ENCODE measurements around the gene MED25.

The MED25 gene

DNA sequence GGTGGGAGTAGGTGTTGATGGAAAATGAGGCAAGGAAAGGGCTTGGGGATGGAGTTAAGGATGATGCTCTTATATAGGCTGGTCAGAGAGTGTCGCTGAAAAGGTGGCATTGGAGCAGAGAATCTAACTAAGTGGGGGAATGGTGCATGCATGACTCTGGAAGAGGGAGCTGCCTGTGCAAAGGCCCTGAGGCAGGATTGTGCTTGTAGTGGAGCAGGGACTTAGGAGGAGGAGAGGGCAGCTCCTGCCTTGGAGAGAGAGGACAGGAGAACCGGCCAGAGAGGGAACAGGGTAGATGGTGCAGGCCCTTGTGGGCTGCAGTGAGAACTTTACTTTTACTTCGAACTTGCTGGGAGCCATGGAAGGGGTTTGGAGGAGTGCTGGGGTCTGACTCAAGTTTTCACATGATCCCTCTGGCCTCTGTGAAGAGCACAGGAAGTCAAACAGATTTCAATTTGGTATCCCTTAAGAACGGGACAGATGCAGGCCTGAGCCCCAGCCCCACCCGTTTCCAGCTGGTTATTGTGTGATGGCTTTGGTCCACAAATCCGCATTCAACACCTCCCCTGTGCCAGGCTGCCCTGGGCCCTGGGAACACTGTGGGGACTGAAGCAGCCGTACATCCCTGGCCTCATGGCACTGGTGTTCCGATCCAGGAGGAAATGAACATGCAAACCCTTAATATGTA, 44.3 kb upstream of the MED25 start:
- Histone ChIP-seq H3K27ac (no peak overlapping the region), H3K4me2 (no peak overlapping the region), H3K79me2 (ENCODE audit: insufficient read depth, low read depth) (0 out of 2 replicates have a peak, but pooled peaks cover 6% of the 10 kb centered on the region), H2AFZ (ENCODE audit: low read depth) (no peak overlapping the region), H3K9ac (no peak overlapping the region), H3K4me3 (IDR thresholded peaks at IDR 0.05; ENCODE audit: insufficient read depth, low read depth, low read length) (no peak overlapping the region), H3K4me1 (ENCODE audit: low read depth, poor library complexity, severe bottlenecking) (no peaks in the 10 kb centered on the region), H4K20me1 (ENCODE audit: insufficient read depth) (no peaks in the 10 kb centered on the region), H3K27me3 (ENCODE audit: insufficient read depth, low read depth) (no peaks in the 10 kb centered on the region), H3K36me3 (ENCODE audit: insufficient read depth) (no peaks in the 10 kb centered on the region)
- TF ChIP-seq, protein P1, sequence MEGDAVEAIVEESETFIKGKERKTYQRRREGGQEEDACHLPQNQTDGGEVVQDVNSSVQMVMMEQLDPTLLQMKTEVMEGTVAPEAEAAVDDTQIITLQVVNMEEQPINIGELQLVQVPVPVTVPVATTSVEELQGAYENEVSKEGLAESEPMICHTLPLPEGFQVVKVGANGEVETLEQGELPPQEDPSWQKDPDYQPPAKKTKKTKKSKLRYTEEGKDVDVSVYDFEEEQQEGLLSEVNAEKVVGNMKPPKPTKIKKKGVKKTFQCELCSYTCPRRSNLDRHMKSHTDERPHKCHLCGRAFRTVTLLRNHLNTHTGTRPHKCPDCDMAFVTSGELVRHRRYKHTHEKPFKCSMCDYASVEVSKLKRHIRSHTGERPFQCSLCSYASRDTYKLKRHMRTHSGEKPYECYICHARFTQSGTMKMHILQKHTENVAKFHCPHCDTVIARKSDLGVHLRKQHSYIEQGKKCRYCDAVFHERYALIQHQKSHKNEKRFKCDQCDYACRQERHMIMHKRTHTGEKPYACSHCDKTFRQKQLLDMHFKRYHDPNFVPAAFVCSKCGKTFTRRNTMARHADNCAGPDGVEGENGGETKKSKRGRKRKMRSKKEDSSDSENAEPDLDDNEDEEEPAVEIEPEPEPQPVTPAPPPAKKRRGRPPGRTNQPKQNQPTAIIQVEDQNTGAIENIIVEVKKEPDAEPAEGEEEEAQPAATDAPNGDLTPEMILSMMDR (conservative IDR thresholded peaks at IDR 0.05; ENCODE audit: low read depth, low read length), result no peak

DNA sequence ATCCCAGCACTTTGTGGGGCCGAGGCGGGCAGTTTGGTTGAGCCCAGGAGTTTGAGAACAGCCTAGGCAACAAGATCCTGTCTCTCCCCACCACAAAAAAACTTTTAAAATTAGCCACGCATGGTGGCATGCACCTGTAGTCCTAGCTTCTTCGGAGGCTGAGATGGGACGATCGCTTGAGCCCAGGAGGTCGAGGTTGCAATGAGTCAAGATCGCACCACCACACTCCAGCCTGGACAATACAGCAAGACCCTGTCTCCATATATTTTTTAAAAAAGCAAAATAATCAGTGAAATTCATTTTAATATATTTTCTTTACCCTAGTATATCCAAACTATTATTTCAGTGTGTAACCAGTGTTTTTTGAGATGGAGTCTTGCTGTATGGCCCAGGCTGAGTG, 43.1 kb upstream of the MED25 start:
- H3K36me3 ChIP-seq (ENCODE audit: insufficient read depth), result no peaks in the 10 kb centered on the region
- H3K4me3 ChIP-seq (IDR thresholded peaks at IDR 0.05; ENCODE audit: insufficient read depth, low read depth, low read length), result no peak overlapping the region
- H3K4me2 ChIP-seq, result no peak overlapping the region
- no peak overlapping the region for H2AFZ ChIP-seq (ENCODE audit: low read depth)
- no peaks in the 10 kb centered on the region for H3K79me2 ChIP-seq (ENCODE audit: insufficient read depth, low read depth)
- TF ChIP-seq, protein P1 (conservative IDR thresholded peaks at IDR 0.05; ENCODE audit: low read depth, low read length), result no peak
- H4K20me1 ChIP-seq (ENCODE audit: insufficient read depth), result no peaks in the 10 kb centered on the region
- no peaks in the 10 kb centered on the region for H3K27me3 ChIP-seq (ENCODE audit: insufficient read depth, low read depth)
- H3K4me1 ChIP-seq (ENCODE audit: low read depth, poor library complexity, severe bottlenecking), result no peaks in the 10 kb centered on the region
- no peak overlapping the region for H3K9ac ChIP-seq
- no peak overlapping the region for H3K27ac ChIP-seq

DNA sequence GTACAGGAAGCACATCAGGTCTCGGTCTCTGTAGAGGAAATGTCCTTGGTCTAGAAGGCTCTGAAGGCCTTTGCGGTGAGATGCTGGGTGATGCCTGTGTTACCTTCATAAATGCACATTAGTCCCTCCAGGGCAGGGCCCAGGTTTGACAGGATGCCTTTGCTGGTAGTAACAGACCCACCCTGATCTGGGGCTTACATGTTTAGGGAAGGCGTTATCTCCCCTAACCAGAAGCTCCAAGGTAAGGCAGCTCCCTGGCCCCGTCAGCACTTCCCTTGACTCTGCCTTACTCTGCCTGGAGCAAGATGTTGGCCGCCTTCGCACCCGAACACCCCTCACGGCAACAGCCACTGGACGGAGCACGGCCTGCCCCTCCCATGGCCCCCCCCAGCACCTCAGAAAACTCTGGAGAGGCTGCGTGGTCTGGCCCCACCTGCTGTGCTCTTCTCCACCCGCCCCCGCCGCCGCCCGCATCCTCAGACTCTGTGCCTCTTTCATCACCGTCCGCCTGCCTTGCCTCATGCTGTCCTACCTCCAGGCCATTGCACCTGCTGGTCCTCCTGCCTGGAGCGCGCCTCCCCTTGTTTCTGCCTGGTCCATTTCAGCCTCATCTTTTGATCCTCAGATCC, 42.2 kb upstream of the MED25 start:
- Histone ChIP-seq H3K4me2 (no peak overlapping the region), H3K27me3 (ENCODE audit: insufficient read depth, low read depth) (no peaks in the 10 kb centered on the region), H3K27ac (no peak overlapping the region), H3K4me3 (IDR thresholded peaks at IDR 0.05; ENCODE audit: insufficient read depth, low read depth, low read length) (no peak overlapping the region), H3K4me1 (ENCODE audit: low read depth, poor library complexity, severe bottlenecking) (no peaks in the 10 kb centered on the region), H4K20me1 (ENCODE audit: insufficient read depth) (no peaks in the 10 kb centered on the region), H3K36me3 (ENCODE audit: insufficient read depth) (no peaks in the 10 kb centered on the region), H2AFZ (ENCODE audit: low read depth) (no peak overlapping the region), H3K9ac (no peak overlapping the region), H3K79me2 (ENCODE audit: insufficient read depth, low read depth) (no peaks in the 10 kb centered on the region)
- TF ChIP-seq, protein P1 (conservative IDR thresholded peaks at IDR 0.05; ENCODE audit: low read depth, low read length), result no peak

DNA sequence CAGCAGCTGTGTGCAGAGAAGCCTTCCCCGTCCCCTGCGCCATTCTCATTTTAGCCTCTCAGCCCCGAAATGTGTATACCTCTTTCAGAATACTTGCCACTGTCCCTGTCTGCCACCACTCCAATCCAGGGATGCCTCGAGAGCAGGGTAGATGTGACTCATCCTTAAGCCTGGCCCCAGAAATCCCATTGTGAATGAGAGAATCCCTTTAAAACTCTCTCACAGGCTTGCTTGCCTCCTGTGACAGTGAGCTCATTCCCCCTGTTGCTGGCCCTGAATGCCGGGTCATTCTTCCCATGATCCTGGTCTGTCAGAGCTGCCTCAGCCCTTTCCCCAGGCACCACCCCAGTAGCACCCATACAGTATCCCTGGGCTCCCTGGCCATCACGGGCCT, 41.7 kb upstream of the MED25 start:
- H3K27ac ChIP-seq, result no peak overlapping the region
- H3K27me3 ChIP-seq (ENCODE audit: insufficient read depth, low read depth), result no peaks in the 10 kb centered on the region
- no peaks in the 10 kb centered on the region for H3K36me3 ChIP-seq (ENCODE audit: insufficient read depth)
- H3K4me3 ChIP-seq (IDR thresholded peaks at IDR 0.05; ENCODE audit: insufficient read depth, low read depth, low read length), result no peak overlapping the region
- TF ChIP-seq, protein P1 (conservative IDR thresholded peaks at IDR 0.05; ENCODE audit: low read depth, low read length), result no peak
- H3K4me2 ChIP-seq, result no peak overlapping the region
- H3K79me2 ChIP-seq (ENCODE audit: insufficient read depth, low read depth), result no peaks in the 10 kb centered on the region
- no peaks in the 10 kb centered on the region for H3K4me1 ChIP-seq (ENCODE audit: low read depth, poor library complexity, severe bottlenecking)
- H2AFZ ChIP-seq (ENCODE audit: low read depth), result no peak overlapping the region
- no peaks in the 10 kb centered on the region for H4K20me1 ChIP-seq (ENCODE audit: insufficient read depth)
- no peak overlapping the region for H3K9ac ChIP-seq
